22Rv1 (cell line): ENCODE data around the gene GRM7.
A peak's percentile ranks its signal among the peaks of the same experiment; 100 is the strongest.

Source experiments
- H3K27ac ChIP-seq: fragments of 450-650 bp; 2 replicates; pipeline ENCODE4 v1.5.1; 2017
- CTCF ChIP-seq: fragments of 450-650 bp; IDR thresholded peaks from 2 replicates; pipeline ENCODE4 v1.5.1; 2017; ENCODE audit warnings: mild to moderate bottlenecking
- ZFX ChIP-seq: fragments of 450-650 bp; IDR thresholded peaks from 2 replicates; pipeline ENCODE4 v1.6.1; 2017; ENCODE audit warnings: antibody characterized with exemption, borderline replicate concordance

Gene GRM7

GRCh38 chr3:7397097-7397496 lies 536.2 kb downstream of the GRM7 start:
- no peak for TF ChIP-seq ZFX
- H3K27ac ChIP-seq: no peak overlapping the region

GRCh38 chr3:7400360-7400759 lies 539.4 kb downstream of the GRM7 start:
- TF ChIP-seq ZFX: no peak
- TF ChIP-seq CTCF: no peak

GRCh38 chr3:7401418-7401817 lies 540.5 kb downstream of the GRM7 start:
- no peak for TF ChIP-seq ZFX
- H3K27ac ChIP-seq: no peak overlapping the region

More at GRCh38 chr3:7400360-7400759, 539.4 kb downstream of the GRM7 start:
- H3K27ac ChIP-seq: no peak overlapping the region

GRCh38 chr3:7407107-7407506 lies 546.2 kb downstream of the GRM7 start:
- no peak overlapping the region for H3K27ac ChIP-seq

GRCh38 chr3:7410782-7411181 lies 549.9 kb downstream of the GRM7 start:
- H3K27ac ChIP-seq: no peak overlapping the region
- no peak for TF ChIP-seq ZFX
- TF ChIP-seq CTCF: no peak

More at GRCh38 chr3:7407107-7407506, 546.2 kb downstream of the GRM7 start:
- TF ChIP-seq ZFX (no peak), CTCF (no peak)

GRCh38 chr3:7421065-7421464 lies 560.1 kb downstream of the GRM7 start:
- no peak overlapping the region for H3K27ac ChIP-seq
- TF ChIP-seq CTCF (peak; percentile 46), ZFX (no peak)

GRCh38 chr3:7423036-7423435 lies 562.1 kb downstream of the GRM7 start:
- no peak for TF ChIP-seq ZFX
- TF ChIP-seq CTCF: no peak
- no peak overlapping the region for H3K27ac ChIP-seq

GRCh38 chr3:7423995-7424394 lies 563.1 kb downstream of the GRM7 start:
- no peak overlapping the region for H3K27ac ChIP-seq
- TF ChIP-seq ZFX: no peak
- no peak for TF ChIP-seq CTCF
